Ishikawa (cell line): ENCODE data around the gene NLGN1.

Experiments
- CREB1 ChIP-seq: IDR thresholded peaks from 2 replicates; pipeline ENCODE4 v1.6.1; 2012; ENCODE audit warnings: low read depth
- EGR1 ChIP-seq: IDR thresholded peaks from 2 replicates; pipeline ENCODE4 v1.6.1; 2012
- EP300 ChIP-seq: IDR thresholded peaks from 2 replicates; pipeline ENCODE4 v1.6.1; 2012; ENCODE audit warnings: borderline replicate concordance
- FOXM1 ChIP-seq: IDR thresholded peaks from 2 replicates; pipeline ENCODE4 v1.6.1; 2012; ENCODE audit warnings: low read depth, borderline replicate concordance
- MAX ChIP-seq: IDR thresholded peaks from 2 replicates; pipeline ENCODE4 v1.6.1; 2012
- NFIC ChIP-seq: IDR thresholded peaks from 2 replicates; pipeline ENCODE4 v1.6.1; 2012
- RAD21 ChIP-seq: IDR thresholded peaks from 2 replicates; pipeline ENCODE4 v1.6.1; 2012; ENCODE audit warnings: low read depth
- REST ChIP-seq: IDR thresholded peaks from 2 replicates; pipeline ENCODE4 v1.6.1; 2012; ENCODE audit warnings: low read depth, mild to moderate bottlenecking
- TAF1 ChIP-seq: IDR thresholded peaks from 2 replicates; pipeline ENCODE4 v1.6.1; 2012; ENCODE audit warnings: low read depth, mild to moderate bottlenecking
- TCF12 ChIP-seq: IDR thresholded peaks from 2 replicates; pipeline ENCODE4 v1.6.1; 2012; ENCODE audit warnings: low read depth
- TEAD4 ChIP-seq: IDR thresholded peaks from 2 replicates; pipeline ENCODE4 v1.6.1; 2012
- USF1 ChIP-seq: IDR thresholded peaks from 2 replicates; pipeline ENCODE4 v1.6.1; 2012
- YY1 ChIP-seq: IDR thresholded peaks from 2 replicates; pipeline ENCODE4 v1.6.1; 2012; ENCODE audit warnings: low read depth
- ZBTB7A ChIP-seq: IDR thresholded peaks from 2 replicates; pipeline ENCODE4 v1.6.1; 2012; ENCODE audit warnings: low read depth

GRCh38 chr3:173463250-173463649, 65.7 kb downstream of the NLGN1 start:
- TF ChIP-seq EGR1 (no peak), TAF1 (no peak), MAX (no peak), TCF12 (no peak), EP300 (no peak), RAD21 (no peak), USF1 (no peak), NFIC (no peak), CREB1 (no peak), FOXM1 (no peak), ZBTB7A (no peak), REST (no peak), YY1 (no peak), TEAD4 (no peak)
